D721Med (cell line): ENCODE results near the gene LGI1.

Experiments used
- DNase-seq: peaks from one replicate; pipeline ENCODE4 v3.0.0; 2011; ENCODE audit warnings: low spot score; ENCODE audit not compliant: insufficient read length
- FAIRE-seq: peaks from 2 replicates; lab custom pipeline; 2011; peaks lifted over from hg19 to GRCh38; lab: Jason Lieb, UNC
- CTCF ChIP-seq: IDR thresholded peaks from 2 replicates; pipeline ENCODE4 v1.5.1; 2012; ENCODE audit warnings: mild to moderate bottlenecking, control low read depth; ENCODE audit not compliant: insufficient read depth; ENCODE audit errors: missing control alignments

Gene LGI1

GRCh38 chr10:93841961-93842360 lies 84.2 kb downstream of the LGI1 start:
- no peak for FAIRE-seq
- TF ChIP-seq CTCF: no peak
- DNase-seq: no peak

- DNase-seq (no peak), FAIRE-seq (no peak)
Observed at GRCh38 chr10:93844979-93845626, 87.4 kb downstream of the LGI1 start.

More at GRCh38 chr10:93844979-93845626, 87.4 kb downstream of the LGI1 start:
- TF ChIP-seq CTCF: no peak
